ENCODE results near the gene CYP2C18. TPM values are rescaled to one million over a fixed set of nuclear protein-coding genes. Genes with fewer than 3 reads are reported as not detected.

The CYP2C18 gene
- total RNA-seq, 1 experiment from 2014 or later, result not detected

- no peak for DNase-seq (ENCODE audit: unreplicated experiment)
- no peak for TF ChIP-seq CTCF (IDR thresholded peaks at IDR 0.05; ENCODE audit: unreplicated experiment)
- Mint-ChIP-seq H3K9me3 (ENCODE audit: unreplicated experiment) (no peaks in the 10 kb centered on the region), H3K27ac (ENCODE audit: low read depth, unreplicated experiment) (no peak overlapping the region), H3K36me3 (ENCODE audit: insufficient read depth, unreplicated experiment) (no peaks in the 10 kb centered on the region), H3K27me3 (ENCODE audit: insufficient read depth, unreplicated experiment) (no peaks in the 10 kb centered on the region), H3K4me3 (ENCODE audit: unreplicated experiment) (no peak overlapping the region), H3K4me1 (ENCODE audit: insufficient read depth, unreplicated experiment) (peaks cover 6% of the 10 kb centered on the region)
- ChIA-PET POLR2A (no interaction called here), CTCF (no interaction called here)
- no TSS peak for BruUV-seq (replicated peaks)
- intact Hi-C loops (cut with micrococcal nuclease), result no loop called here
These were observed 100.7 kb downstream of the CYP2C18 start for GRCh38 chr10:94784256-94784655.

- no TSS peak for BruUV-seq (replicated peaks)
- H3K27me3 Mint-ChIP-seq (ENCODE audit: insufficient read depth, unreplicated experiment), result no peaks in the 10 kb centered on the region
- peaks cover 6% of the 10 kb centered on the region for H3K4me1 Mint-ChIP-seq (ENCODE audit: insufficient read depth, unreplicated experiment)
- no peak for TF ChIP-seq CTCF (IDR thresholded peaks at IDR 0.05; ENCODE audit: unreplicated experiment)
- intact Hi-C loops (cut with micrococcal nuclease), result no loop called here
- no peak for DNase-seq (ENCODE audit: unreplicated experiment)
- H3K36me3 Mint-ChIP-seq (ENCODE audit: insufficient read depth, unreplicated experiment), result no peaks in the 10 kb centered on the region
- ChIA-PET CTCF (no interaction called here), POLR2A (no interaction called here)
- H3K4me3 Mint-ChIP-seq (ENCODE audit: unreplicated experiment), result no peak overlapping the region
- no peaks in the 10 kb centered on the region for H3K9me3 Mint-ChIP-seq (ENCODE audit: unreplicated experiment)
- H3K27ac Mint-ChIP-seq (ENCODE audit: low read depth, unreplicated experiment), result no peak overlapping the region
These were observed 101.7 kb downstream of the CYP2C18 start for GRCh38 chr10:94785211-94785610.

Other genes with a start within 250 kb of the CYP2C18 start
- gene HELLS, start 137.9 kb upstream of the CYP2C18 start, total RNA-seq (2022), result 12.1 and 31.4 TPM in 2 replicates
- not detected in 2 replicates for gene CYP2C19, start 79.0 kb downstream of the CYP2C18 start, total RNA-seq (2022)